PFSK-1 (cell line): ENCODE data around the gene TBPL1.

ENCODE experiments used
- POLR2AphosphoS5 ChIP-seq: IDR thresholded peaks from 2 replicates; pipeline ENCODE4 v1.6.1; 2012; ENCODE audit warnings: low read depth, mild to moderate bottlenecking, control low read depth, low read length, moderate library complexity
- SIN3A ChIP-seq: IDR thresholded peaks from 2 replicates; pipeline ENCODE4 v1.6.1; 2012; ENCODE audit warnings: mild to moderate bottlenecking, low read length, moderate library complexity, borderline replicate concordance; ENCODE audit not compliant: insufficient read depth
- TAF1 ChIP-seq: IDR thresholded peaks from 2 replicates; pipeline ENCODE4 v1.6.1; 2012; ENCODE audit warnings: low read length, control low read depth, borderline replicate concordance; ENCODE audit not compliant: insufficient read depth

DNA sequence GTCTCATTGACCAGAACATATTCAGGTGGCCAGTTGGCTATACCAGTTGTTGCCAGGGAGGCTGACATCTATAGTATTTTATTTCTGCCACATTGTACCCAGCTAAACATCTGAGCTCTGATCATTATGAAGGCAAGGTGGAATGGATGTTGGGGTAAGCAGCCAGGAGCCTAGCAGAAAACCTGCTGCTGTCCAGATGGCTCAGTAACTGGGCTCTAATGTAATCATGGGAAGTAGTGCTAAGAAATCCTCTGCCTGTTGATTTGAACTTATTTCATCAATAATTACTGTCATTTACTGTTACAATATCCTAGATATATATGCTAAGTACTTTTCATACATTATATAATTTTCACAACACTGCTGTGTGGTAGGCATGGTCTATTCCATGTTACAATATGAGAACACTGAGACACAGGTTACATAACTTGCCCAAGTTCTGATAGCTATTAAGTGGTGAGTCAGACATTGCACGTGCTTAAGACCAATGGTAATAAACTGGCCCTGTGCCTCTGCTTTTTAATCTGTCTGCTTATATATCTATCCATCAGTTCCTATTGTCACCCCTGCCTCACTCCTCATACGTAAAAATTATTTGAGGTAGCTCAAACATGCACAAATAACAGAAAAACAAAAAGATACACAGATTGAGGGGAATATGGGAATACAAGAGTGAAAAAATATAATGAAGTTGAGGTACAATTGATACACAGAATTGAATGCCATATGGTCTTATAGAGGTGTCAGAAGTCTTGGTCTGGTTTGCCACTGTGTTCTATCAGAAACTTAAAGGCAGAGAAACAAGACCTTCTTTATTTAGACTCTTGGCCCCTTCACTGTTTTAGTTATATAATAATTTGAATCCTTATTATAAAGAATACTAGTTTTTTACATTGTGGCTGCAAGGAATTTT lies 25.2 kb downstream of the TBPL1 start:
- TF ChIP-seq SIN3A (no peak), POLR2AphosphoS5 (no peak), TAF1 (no peak)
